Gastroesophageal sphincter (tissue), 3 donors: ENCODE results near the gene UBAC2.

Experiments used
- EP300 ChIP-seq: sonication (generic); formaldehyde crosslinking; IDR thresholded peaks from one replicate; pipeline ENCODE4 v1.6.1; 2017; ENCODE audit warnings: antibody characterized with exemption, mild to moderate bottlenecking
- POLR2A ChIP-seq, 2 donors: fragments of 450-650 bp; IDR thresholded peaks; one replicate each; pipeline ENCODE4 v1.6.1; 2017; ENCODE audit warnings: antibody characterized with exemption in 2 of 2, mild to moderate bottlenecking in 2 of 2, moderate library complexity in 1 of 2
- TF ChIP-seq, protein P1 (sequence below), 4 experiments: fragments of 200-600 bp in 2 of 4; fragments of 450-650 bp in 2 of 4; sonication (generic) in 1 of 4; IDR thresholded peaks; one replicate each; pipeline ENCODE4 v1.5.1; 2017 to 2019; ENCODE audit warnings: antibody characterized with exemption in 4 of 4, mild to moderate bottlenecking in 2 of 4, moderate library complexity in 2 of 4

GRCh38 chr13:99419591-99420243, 219.1 kb downstream of the UBAC2 start:
- TF ChIP-seq EP300 (no peak), POLR2A (IDR thresholded peaks at IDR 0.05) (no peak)
- TF ChIP-seq, protein P1, sequence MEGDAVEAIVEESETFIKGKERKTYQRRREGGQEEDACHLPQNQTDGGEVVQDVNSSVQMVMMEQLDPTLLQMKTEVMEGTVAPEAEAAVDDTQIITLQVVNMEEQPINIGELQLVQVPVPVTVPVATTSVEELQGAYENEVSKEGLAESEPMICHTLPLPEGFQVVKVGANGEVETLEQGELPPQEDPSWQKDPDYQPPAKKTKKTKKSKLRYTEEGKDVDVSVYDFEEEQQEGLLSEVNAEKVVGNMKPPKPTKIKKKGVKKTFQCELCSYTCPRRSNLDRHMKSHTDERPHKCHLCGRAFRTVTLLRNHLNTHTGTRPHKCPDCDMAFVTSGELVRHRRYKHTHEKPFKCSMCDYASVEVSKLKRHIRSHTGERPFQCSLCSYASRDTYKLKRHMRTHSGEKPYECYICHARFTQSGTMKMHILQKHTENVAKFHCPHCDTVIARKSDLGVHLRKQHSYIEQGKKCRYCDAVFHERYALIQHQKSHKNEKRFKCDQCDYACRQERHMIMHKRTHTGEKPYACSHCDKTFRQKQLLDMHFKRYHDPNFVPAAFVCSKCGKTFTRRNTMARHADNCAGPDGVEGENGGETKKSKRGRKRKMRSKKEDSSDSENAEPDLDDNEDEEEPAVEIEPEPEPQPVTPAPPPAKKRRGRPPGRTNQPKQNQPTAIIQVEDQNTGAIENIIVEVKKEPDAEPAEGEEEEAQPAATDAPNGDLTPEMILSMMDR (IDR thresholded peaks at IDR 0.05): no peak
